ENCODE data around the gene HOXB3.

Gene HOXB3

GRCh38 chr17:48554412-48555257 is 35.4 kb downstream of the HOXB3 start:
- peaks cover 95% of the 10 kb centered on the region for H3K27me3 ChIP-seq (ENCODE audit: control insufficient read depth, insufficient read depth, low read length)
- H3K4me1 ChIP-seq (ENCODE audit: control insufficient read depth, insufficient read depth, low read length) = peaks cover 18% of the 10 kb centered on the region
- no peaks in the 10 kb centered on the region for H3K36me3 ChIP-seq (ENCODE audit: control insufficient read depth, insufficient read depth, low read length)
- no peak overlapping the region for H3K4me3 ChIP-seq (ENCODE audit: low read length)
- H3K9ac ChIP-seq (ENCODE audit: low read length) = peak overlapping the region; percentile 55
- no peaks in the 10 kb centered on the region for H3K9me3 ChIP-seq (ENCODE audit: control insufficient read depth, low read length)

- H3K9ac ChIP-seq (ENCODE audit: low read length) = no peak overlapping the region
- peaks cover 18% of the 10 kb centered on the region for H3K4me1 ChIP-seq (ENCODE audit: control insufficient read depth, insufficient read depth, low read length)
- H3K9me3 ChIP-seq (ENCODE audit: control insufficient read depth, low read length) = no peaks in the 10 kb centered on the region
- peaks cover 89% of the 10 kb centered on the region for H3K27me3 ChIP-seq (ENCODE audit: control insufficient read depth, insufficient read depth, low read length)
- H3K4me3 ChIP-seq (ENCODE audit: low read length) = no peak overlapping the region
- H3K36me3 ChIP-seq (ENCODE audit: control insufficient read depth, insufficient read depth, low read length) = no peaks in the 10 kb centered on the region
These were observed 36.2 kb downstream of the HOXB3 start for GRCh38 chr17:48553826-48554225.

- Histone ChIP-seq H3K4me3 (ENCODE audit: low read length) (no peak overlapping the region), H3K36me3 (ENCODE audit: control insufficient read depth, insufficient read depth, low read length) (no peaks in the 10 kb centered on the region), H3K4me1 (ENCODE audit: control insufficient read depth, insufficient read depth, low read length) (peaks cover 18% of the 10 kb centered on the region), H3K27me3 (ENCODE audit: control insufficient read depth, insufficient read depth, low read length) (peaks cover 88% of the 10 kb centered on the region), H3K9ac (ENCODE audit: low read length) (peak overlapping the region; percentile 1), H3K9me3 (ENCODE audit: control insufficient read depth, low read length) (no peaks in the 10 kb centered on the region)
These were observed 36.9 kb downstream of the HOXB3 start for GRCh38 chr17:48553190-48553547.

- Histone ChIP-seq H3K4me3 (ENCODE audit: low read length) (no peak overlapping the region), H3K36me3 (ENCODE audit: control insufficient read depth, insufficient read depth, low read length) (no peaks in the 10 kb centered on the region), H3K9me3 (ENCODE audit: control insufficient read depth, low read length) (no peaks in the 10 kb centered on the region), H3K9ac (ENCODE audit: low read length) (peak overlapping the region; percentile 1), H3K27me3 (ENCODE audit: control insufficient read depth, insufficient read depth, low read length) (peaks cover 86% of the 10 kb centered on the region), H3K4me1 (ENCODE audit: control insufficient read depth, insufficient read depth, low read length) (peaks cover 17% of the 10 kb centered on the region)
These were observed 37.4 kb downstream of the HOXB3 start for GRCh38 chr17:48552466-48553189.

- no peaks in the 10 kb centered on the region for H3K9me3 ChIP-seq (ENCODE audit: control insufficient read depth, low read length)
- H3K9ac ChIP-seq (ENCODE audit: low read length) = no peak overlapping the region
- no peak overlapping the region for H3K4me3 ChIP-seq (ENCODE audit: low read length)
- peaks cover 86% of the 10 kb centered on the region for H3K27me3 ChIP-seq (ENCODE audit: control insufficient read depth, insufficient read depth, low read length)
- H3K4me1 ChIP-seq (ENCODE audit: control insufficient read depth, insufficient read depth, low read length) = peaks cover 9% of the 10 kb centered on the region
- no peaks in the 10 kb centered on the region for H3K36me3 ChIP-seq (ENCODE audit: control insufficient read depth, insufficient read depth, low read length)
These were observed 38.2 kb downstream of the HOXB3 start for GRCh38 chr17:48551596-48552465.

- no peaks in the 10 kb centered on the region for H3K36me3 ChIP-seq (ENCODE audit: control insufficient read depth, insufficient read depth, low read length)
- peaks cover 86% of the 10 kb centered on the region for H3K27me3 ChIP-seq (ENCODE audit: control insufficient read depth, insufficient read depth, low read length)
- H3K4me1 ChIP-seq (ENCODE audit: control insufficient read depth, insufficient read depth, low read length) = peaks cover 5% of the 10 kb centered on the region
- no peak overlapping the region for H3K9ac ChIP-seq (ENCODE audit: low read length)
- H3K4me3 ChIP-seq (ENCODE audit: low read length) = no peak overlapping the region
- no peaks in the 10 kb centered on the region for H3K9me3 ChIP-seq (ENCODE audit: control insufficient read depth, low read length)
These were observed 38.9 kb downstream of the HOXB3 start for GRCh38 chr17:48551214-48551555.

- Histone ChIP-seq H3K4me3 (ENCODE audit: low read length) (no peak overlapping the region), H3K27me3 (ENCODE audit: control insufficient read depth, insufficient read depth, low read length) (peaks cover 86% of the 10 kb centered on the region), H3K36me3 (ENCODE audit: control insufficient read depth, insufficient read depth, low read length) (no peaks in the 10 kb centered on the region), H3K9me3 (ENCODE audit: control insufficient read depth, low read length) (no peaks in the 10 kb centered on the region), H3K4me1 (ENCODE audit: control insufficient read depth, insufficient read depth, low read length) (peaks cover 5% of the 10 kb centered on the region), H3K9ac (ENCODE audit: low read length) (no peak overlapping the region)
These were observed 39.4 kb downstream of the HOXB3 start for GRCh38 chr17:48550502-48551213.

- Histone ChIP-seq H3K9ac (ENCODE audit: low read length) (no peak overlapping the region), H3K9me3 (ENCODE audit: control insufficient read depth, low read length) (no peaks in the 10 kb centered on the region), H3K4me1 (ENCODE audit: control insufficient read depth, insufficient read depth, low read length) (peaks cover 8% of the 10 kb centered on the region), H3K4me3 (ENCODE audit: low read length) (no peak overlapping the region), H3K27me3 (ENCODE audit: control insufficient read depth, insufficient read depth, low read length) (peaks cover 88% of the 10 kb centered on the region), H3K36me3 (ENCODE audit: control insufficient read depth, insufficient read depth, low read length) (no peaks in the 10 kb centered on the region)
These were observed 40.0 kb downstream of the HOXB3 start for GRCh38 chr17:48549914-48550501.

- no peak overlapping the region for H3K4me3 ChIP-seq (ENCODE audit: low read length)
- H3K9ac ChIP-seq (ENCODE audit: low read length) = no peak overlapping the region
- H3K36me3 ChIP-seq (ENCODE audit: control insufficient read depth, insufficient read depth, low read length) = no peaks in the 10 kb centered on the region
- H3K9me3 ChIP-seq (ENCODE audit: control insufficient read depth, low read length) = no peaks in the 10 kb centered on the region
- H3K27me3 ChIP-seq (ENCODE audit: control insufficient read depth, insufficient read depth, low read length) = peaks cover 88% of the 10 kb centered on the region
- peaks cover 4% of the 10 kb centered on the region for H3K4me1 ChIP-seq (ENCODE audit: control insufficient read depth, insufficient read depth, low read length)
These were observed 40.8 kb downstream of the HOXB3 start for GRCh38 chr17:48549281-48549630.

GRCh38 chr17:48548523-48549280 is 41.3 kb downstream of the HOXB3 start:
- Histone ChIP-seq H3K4me1 (ENCODE audit: control insufficient read depth, insufficient read depth, low read length) (peaks cover 4% of the 10 kb centered on the region), H3K27me3 (ENCODE audit: control insufficient read depth, insufficient read depth, low read length) (peaks cover 88% of the 10 kb centered on the region), H3K9me3 (ENCODE audit: control insufficient read depth, low read length) (no peaks in the 10 kb centered on the region), H3K4me3 (ENCODE audit: low read length) (no peak overlapping the region), H3K9ac (ENCODE audit: low read length) (no peak overlapping the region), H3K36me3 (ENCODE audit: control insufficient read depth, insufficient read depth, low read length) (no peaks in the 10 kb centered on the region)

Data from mucosa of stomach (tissue), 1 donor.